GM21423 (cell line): ENCODE results near the gene SUPT20HL1.
"Not testable (repeated sequence)": the region's sequence is repeated elsewhere in the genome, so short reads cannot be mapped to it uniquely, and the experiment has no call there.

ENCODE experiments used
- ATAC-seq: cut with Tn5 transposase; IDR thresholded peaks from one replicate; pipeline ENCODE4 v1.9.1; 2021; ENCODE audit warnings: mild to moderate bottlenecking, moderate library complexity; ENCODE audit not compliant: unreplicated experiment

SUPT20HL1 gene

DNA sequence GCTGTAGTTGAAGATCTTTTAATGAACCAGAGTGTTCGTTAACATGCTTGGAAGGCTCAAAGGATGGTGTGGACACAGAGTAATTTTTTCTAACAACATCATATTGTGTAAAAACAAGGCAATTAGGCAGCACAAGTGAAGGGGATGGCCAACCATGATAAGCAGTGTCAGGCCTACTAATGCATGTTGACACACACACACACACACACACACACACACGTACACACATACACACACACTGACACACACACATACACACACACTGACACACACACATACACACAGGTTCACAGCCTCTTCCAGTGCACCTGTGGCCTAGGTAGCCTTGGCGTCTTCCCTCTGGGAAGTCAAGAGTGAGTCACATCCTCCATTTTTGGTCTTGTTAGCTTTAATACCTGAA, at the start of gene SUPT20HL1:
TSS of gene SUPT20HL1 (plus strand) at position 368 of the 400 bp plus-strand sequence. CDS start 2,122 bp downstream, outside the sequence.
- no peak for ATAC-seq

DNA sequence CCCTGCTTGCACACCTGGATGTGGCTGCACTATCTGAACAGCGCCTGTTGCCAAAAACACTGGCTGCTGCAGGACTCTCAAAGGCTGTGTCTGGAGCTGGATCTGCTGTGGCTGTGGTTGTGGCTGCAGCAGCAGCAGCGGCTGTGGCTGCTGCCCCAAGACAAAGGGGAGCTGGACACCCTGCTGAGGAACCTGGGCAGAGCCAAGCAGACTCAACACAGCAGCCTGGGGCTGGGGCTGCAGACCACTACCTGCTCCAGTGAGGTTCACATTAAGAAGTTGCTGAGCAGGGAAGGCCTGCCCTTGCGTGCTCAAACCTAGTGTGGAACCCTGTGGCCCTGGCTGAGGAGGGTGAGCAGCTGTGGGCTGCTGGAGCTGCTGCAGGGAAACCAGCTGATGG, 49.5 kb upstream of the SUPT20HL1 start:
- ATAC-seq: not testable (repeated sequence)

DNA sequence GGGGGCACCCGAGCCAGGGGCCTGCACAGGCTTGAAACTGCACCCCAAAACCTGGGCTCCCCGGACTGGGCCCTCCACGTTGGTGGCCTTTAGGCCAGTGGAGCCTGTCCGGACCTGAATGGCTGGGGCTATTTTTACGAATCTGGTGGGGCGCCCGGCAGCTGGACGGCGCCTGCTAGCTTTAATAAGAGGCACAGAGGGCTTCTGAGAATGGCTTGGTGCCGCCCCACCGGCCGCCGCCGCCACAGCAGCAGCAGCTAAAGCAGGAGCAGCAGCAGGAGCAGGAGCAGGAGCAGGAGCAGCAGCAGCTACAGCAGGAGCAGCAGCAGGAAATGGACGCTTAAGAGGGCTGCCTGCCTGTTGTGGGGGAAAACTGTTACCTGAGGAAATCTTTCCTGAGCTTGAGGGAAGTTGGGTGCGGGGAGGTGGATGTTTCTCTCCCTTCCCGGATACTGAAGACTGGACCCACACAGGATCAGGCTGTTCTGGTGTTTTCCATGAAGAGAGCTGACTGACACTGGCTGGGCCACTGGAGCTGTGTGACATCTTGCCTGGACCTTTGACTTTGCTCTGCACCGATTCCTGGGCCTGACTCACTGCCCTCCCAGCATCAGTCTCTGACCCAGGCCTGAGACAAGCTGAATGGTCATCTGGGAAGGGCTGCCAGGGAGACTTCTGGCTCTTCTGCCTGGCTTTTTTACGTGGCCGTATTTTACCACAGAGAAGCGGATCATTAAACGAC, 48.8 kb upstream of the SUPT20HL1 start:
- not testable (repeated sequence) for ATAC-seq

DNA sequence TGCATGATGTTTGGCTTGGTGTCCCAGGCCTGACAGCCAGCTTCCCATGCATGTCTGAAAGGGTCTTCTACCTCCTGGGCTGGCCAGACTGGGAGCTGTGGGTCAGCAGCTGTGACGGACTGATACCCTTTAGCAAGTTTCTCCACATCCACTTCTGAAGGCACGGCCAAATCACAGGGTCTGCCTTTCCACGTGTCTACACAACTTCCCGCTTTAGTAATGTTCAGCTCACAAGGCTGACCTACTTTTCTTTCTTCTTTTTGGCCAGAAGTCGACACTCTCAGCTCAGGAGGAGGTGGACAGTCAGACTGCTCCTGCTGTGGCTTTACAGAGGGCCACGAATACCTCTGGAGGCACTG, 48.2 kb upstream of the SUPT20HL1 start:
- not testable (repeated sequence) for ATAC-seq

DNA sequence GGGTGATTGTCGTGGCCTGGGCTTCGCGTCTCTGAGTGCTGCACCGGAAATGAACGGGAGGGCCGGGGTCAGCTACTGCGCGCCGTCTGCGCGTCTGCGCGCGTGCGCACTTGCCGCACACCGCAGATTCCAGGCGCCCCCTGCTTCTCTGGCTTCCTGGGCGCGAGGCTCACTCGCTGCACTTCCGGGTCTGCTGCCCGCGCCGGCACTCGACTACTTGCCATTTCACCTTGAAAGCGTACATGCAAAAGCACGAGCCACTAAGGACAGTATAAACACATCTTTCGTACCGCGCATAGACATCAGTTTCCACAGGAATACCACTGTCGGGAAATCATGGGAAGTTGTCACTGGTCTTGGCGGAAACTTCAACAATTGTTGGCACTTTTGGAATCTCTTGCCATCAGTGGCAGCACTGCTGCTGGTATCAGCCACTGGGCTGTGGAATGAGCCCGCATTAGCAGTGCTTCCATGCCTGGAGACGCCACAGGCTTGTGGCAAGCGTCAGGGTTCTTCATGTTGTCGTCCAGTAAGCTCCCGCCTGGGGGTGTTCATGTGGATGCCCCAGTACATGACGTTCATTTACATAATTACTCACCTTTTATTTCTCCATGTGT, 46.3 kb upstream of the SUPT20HL1 start, which contains the start of gene SUPT20HL2:
TSS of gene SUPT20HL2 (minus strand) at position 51 of the 617 bp plus-strand sequence. CDS start 754 bp downstream, outside the sequence.
- no peak for ATAC-seq

DNA sequence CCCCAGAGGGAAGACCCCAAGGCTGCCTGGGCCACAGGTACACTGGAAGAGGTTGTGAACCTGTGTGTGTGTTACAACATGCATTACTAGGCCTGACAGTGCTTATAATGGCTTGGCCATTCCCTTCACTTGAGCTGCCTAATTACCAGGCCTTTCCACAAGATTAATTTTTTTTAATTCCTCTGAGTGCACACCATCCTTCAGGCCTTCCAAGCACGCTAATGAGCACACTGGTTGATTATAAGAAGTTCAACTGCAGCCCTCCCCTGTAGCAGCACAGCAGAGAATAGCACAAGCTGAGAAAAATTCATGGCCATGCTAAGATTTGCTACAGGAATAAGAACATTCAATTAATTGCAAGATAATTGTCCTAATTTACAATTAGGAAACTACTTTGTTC, 44.3 kb upstream of the SUPT20HL1 start:
- ATAC-seq: no peak

DNA sequence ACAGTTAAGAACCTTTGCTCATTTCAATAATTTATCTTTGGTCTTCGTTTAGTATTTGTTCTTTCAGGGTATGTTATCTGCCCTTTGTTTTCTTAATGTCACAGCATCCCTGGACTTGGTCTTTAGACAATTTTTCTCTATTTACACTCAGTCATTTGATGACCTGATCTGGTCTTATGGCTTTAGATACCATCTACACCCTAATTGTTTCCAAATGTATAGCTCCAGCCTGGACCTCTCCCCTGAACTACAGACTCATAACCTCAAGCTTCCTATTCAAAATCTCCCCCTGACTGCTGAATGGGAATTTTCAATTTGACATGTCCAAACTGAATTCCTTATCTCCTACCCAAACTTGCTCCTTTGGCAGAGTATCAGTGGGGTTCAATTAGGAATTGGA, 42.9 kb upstream of the SUPT20HL1 start:
- no peak for ATAC-seq

DNA sequence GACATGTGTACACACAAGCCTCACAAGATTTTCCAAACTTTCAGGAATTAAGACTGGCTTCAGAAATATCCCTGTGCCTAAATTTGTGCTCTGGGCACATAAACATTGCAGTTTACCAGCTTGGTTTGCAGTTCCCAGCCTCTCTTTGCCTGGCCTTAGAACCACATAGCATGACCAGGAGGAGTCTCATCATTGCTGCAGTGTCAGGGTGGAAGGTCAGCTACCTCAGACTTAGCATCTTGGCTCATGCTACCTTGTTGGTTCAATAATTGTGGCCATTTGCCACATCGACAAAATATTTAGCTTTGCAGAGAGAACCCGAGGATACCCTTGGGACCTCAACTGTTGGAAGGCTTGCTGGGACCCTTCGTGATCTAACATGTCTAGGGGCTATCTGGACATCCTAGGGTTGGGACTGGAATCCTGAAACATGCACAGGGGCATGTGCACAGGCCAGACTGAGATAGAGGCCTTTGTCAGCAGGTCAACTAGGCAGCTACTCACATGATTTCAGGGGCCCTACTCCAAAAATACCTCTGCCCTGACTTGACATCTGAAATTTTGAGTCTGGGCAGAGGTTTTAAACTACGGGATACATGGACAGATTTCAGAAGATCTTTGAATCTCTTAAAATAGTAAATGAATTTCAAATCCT, 38.6 kb upstream of the SUPT20HL1 start:
- ATAC-seq: no peak

DNA sequence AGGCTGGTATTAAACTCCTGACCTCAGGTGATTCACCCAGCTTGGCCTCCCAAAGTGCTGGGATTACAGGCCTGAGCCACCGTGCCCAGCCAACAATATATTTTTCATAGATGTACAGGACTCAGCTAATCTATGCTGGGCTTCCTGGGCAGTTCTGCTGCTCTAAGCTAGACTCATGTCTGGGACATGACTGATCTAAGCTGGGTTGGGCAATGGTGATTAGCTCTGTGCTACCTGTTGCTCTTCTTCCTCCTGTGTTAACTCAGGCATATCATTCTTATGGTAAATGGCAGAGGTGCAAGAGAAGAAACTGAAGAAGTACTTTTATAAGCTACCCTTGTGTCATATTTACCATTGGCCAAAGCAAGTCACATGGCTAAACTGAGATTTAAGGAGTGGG, 35.2 kb upstream of the SUPT20HL1 start:
- no peak for ATAC-seq

DNA sequence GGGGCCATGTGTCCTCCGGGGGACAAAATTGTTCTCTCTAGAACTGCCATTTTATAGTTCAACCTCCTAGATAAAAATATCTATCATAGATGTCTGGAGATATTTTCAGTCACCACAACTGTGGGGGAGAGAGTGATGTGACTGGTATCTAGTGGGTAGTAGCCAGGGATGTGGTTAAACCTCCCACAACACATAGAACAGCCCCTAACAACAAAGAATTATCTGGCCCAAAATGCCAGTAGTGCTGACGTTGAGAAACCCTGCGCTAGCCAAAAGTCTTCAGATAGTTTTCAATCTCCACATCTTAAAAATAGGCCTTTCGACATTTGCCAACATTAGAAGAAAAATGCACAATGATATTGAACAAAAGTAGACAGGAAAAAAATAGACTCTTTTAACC, 27.6 kb upstream of the SUPT20HL1 start:
- no peak for ATAC-seq

DNA sequence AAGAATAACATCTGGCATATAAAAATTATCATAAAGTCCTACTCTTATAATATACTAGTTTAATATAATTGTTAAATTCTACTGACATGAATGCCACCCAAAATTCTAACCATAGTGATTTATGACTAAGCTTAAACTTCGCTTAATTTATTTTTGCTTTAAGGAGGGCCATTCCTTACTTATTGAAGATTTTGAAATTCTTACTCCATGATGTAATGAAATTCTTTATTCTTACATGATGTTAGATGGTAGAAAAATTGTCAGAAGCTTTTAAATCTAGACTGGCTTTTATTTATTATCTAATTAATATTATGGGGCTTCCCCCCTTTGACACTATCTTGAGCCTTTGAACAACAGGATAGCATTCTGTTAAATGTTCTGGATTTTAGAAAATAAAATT, 27.1 kb upstream of the SUPT20HL1 start:
- no peak for ATAC-seq

DNA sequence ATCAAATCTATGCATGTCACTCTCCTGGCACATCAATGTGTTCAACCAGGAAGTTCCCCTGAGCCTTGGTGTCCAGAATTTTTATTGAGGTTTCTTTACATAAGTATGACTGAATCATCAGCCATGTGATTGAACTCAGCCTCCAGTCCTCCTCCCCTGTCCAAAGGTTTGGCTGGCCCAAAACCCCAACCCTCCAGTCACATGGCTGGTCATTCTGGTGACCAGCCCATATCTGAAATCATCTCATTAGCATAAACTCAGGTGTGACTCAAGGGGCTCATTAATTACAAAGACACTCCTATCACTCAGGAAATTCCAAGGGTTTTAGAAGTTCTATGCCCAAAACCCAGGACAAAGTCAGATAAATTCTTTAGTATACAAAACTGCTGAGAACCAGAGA, 26.0 kb upstream of the SUPT20HL1 start:
- ATAC-seq: no peak

DNA sequence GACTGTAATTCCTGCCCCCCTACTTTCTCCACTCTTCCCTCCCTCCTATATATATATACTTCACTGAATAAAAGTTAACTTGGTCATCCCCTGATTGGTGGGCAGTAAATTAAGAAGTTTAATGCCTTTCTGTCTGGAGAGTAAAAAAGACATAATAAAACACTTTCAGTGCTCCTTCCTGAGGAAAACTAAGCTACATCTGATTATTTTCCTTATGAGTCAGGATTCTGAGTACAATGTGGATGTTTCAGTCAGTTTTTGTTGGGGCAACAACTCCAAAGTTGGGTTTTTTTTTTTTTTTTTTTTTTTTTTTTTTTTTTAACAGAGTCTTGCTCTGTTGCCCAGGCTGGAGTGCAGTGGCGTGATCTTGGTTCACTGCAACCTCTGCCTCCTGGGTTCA, 24.6 kb upstream of the SUPT20HL1 start:
- ATAC-seq: no peak

DNA sequence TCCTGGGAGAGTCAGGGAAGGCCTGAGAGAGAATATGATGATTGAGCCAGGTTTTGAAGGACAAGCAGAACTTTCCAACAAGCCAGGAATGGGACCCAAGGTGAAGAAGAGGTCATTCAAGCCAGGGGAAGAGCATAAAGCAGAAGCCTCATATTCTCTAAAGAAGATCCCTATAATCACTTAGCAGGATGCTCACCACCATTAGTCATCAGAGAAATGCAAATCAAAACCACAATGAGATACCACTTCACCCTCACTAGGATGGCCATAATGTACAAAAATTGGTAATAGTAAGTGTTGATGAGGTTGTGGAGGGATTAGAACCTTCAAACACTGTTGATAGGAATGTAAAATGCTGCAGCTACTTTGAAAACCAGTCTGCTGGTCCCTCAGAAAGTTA, 20.5 kb upstream of the SUPT20HL1 start:
- ATAC-seq: no peak

DNA sequence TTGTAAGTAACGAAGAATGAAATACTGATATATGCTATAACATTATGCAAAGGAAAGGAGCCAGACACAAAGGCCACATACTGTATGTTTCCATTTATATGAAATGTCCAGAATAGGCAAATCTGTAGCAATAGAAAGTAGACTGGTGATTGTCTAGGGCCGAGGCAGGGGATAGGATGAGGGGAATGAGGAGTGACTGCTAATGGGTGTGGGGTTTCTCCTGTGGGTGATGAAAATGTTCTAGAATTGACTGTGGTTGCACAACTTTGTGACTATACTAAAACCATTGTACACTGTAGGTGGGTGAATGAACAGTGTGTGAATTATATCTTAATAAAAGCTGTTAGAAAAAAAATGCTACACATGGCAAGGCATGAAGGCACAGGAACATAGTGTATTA, 19.9 kb upstream of the SUPT20HL1 start:
- ATAC-seq: no peak

DNA sequence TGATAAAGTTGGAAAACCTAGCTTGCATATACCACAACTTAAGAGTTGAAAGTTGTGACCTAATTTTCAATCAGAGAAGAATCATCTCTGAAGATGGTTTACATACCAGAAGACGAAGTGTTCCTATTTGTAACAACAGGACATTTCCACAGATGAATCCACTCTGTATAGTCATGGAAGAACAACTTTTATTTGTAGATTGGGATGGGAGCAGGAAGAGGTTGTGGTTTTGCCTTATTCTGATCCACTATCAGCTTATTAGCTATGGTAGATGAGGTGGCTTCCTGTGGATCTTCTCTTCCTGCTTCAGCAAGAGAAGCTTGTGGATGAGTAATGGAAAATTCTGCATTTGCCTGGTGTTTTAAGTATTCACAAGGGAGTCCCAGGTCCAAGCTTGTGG, 18.6 kb upstream of the SUPT20HL1 start:
- no peak for ATAC-seq

DNA sequence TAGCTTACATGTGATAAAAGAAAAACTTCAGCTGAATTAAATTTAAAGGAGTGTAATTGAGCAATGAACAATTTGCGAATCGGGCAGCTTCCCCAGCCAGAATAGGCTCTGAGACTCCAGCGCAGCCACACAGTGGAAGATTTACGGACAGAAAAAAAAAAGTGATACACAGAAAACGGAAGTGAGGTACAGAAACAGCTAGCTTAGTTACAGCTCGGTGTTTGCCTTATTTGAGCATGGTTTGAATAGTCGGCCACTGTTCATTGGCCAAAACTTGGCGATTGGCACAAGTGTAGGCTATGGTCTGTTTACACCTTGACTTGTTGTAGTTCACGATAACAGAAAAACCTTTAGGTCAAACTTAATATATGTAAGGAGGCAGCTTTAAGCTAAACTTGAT, 16.7 kb upstream of the SUPT20HL1 start:
- ATAC-seq: peak; percentile 78

DNA sequence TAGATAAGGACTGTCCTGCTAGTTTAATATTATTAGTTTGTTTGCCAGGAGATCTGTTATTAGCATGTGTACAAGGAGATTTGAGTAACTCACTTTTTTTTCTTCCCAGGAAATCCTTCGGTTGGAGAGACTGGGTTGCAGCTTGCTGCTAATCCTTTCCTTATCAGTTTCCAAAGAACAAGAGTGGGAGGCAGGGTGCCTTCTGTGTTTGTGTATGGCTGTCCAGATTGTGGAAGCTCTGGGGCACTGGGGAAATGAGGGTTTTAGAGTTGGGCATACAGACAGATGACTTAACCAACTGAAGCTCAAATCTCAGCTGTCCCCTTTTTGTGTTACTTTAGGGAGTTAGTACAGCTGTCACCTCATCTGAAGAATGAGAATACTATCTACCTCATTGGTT, 12.6 kb upstream of the SUPT20HL1 start:
- no peak for ATAC-seq

DNA sequence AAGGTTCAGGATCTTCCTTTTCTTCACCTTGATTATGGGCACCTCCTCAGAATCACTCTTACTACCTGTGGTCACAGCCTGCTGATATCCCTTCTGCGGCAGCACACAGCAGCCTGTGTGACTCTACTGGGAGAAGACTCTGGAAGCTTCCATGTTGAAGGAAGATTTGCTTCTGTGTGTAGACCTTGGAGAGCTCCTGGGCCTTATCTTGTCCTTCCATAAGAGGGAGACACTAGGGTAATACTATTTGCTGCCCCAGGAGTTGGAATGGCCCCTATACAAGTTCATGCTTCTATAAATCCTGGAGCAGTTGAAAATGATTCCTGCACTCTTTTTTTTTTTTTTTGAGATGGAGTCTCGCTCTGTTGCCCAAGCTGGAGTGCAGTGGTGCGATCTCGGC, 10.2 kb upstream of the SUPT20HL1 start:
- no peak for ATAC-seq

DNA sequence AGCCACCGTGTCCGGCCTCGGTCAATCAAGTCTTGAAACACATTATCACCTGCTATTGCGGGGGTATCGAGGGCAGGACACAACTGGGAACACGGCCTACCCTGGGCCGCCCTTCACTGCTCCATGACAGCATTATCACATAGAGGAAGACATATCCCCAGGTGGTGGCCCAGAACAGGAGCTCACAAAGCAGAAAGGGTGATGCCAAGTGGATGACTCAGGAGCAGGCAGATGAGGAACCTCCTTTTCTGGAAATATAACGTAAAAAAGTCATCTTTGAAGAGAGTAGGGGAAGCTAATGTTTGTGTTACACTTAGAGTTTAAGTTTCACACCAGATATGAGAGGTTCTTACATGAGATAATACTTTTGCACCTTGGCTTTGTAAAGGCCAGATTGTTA, 5.3 kb upstream of the SUPT20HL1 start:
- no peak for ATAC-seq

DNA sequence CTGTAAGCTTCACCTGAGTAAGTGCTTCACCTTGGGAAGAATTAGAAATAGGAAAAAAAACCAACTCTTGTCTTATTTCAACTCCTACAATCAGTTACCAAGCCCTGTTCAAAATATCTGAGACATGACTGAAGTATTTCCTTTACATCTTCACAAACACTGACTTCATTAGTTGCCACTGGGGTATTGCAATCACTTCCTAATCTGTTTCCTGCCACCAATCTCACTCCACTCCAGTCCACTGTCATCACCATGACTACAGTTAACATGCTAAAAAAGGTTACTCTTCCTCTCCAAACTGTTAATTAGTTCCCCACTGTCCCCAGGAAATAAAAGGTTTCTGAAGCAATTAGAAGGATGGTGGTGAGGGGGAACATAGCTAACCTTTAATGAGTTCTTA, 3.3 kb upstream of the SUPT20HL1 start:
- no peak for ATAC-seq

DNA sequence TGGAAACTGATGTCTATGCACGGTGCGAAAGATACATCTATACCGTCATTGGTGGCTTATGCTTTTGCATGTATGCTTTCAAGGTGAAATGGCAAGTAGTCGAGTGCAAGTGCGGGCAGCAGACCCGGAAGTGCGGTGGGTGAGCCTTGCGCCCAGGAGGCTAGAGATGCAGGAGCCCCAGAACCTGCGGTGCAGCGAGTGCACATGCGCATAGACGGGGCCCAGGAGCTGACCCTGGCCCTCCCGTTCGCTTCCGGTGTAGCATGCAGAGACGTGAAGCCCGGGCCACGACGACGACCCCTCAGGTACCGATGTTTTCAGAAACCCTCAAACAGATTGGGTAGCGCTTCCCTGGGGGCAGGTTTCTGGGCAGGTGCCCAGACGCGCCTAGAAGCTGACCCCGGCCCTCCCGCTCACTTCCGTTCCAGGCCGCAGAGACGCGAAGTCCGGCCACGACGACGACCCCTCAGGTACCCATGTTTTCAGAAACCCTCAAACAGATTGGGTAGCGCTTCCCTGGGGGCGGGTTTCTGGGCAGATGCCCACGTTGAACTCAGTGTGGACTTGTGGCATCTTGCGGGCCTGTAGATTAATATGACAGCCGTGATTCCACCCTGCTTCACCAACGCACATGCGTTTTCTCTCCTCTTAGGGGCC, 1.8 kb downstream of the SUPT20HL1 start:
- not testable (repeated sequence) for ATAC-seq
